Activated T-cell treated with anti-CD3 and anti-CD28 coated beads, Interleukin-2, amount 50 U/mL, for 1 hour (primary cell): ENCODE measurements around the gene CREBZF.
"Not testable (repeated sequence)": the region's sequence is repeated elsewhere in the genome, so short reads cannot be mapped to it uniquely, and the experiment has no call there.

ENCODE experiments used
- DNase-seq: peaks from one replicate; pipeline ENCODE4 v3.0.0-alpha.2; 2020

The CREBZF gene

GRCh38 chr11:85670949-85671663 is 6.2 kb upstream of the CREBZF start:
- DNase-seq, result not testable (repeated sequence)

GRCh38 chr11:85668157-85668556 is 3.2 kb upstream of the CREBZF start:
- no peak for DNase-seq

- DNase-seq, result no peak
Observed at GRCh38 chr11:85666687-85667086, 1.8 kb upstream of the CREBZF start.

- no peak for DNase-seq
Observed at GRCh38 chr11:85665733-85666132, 804 bp upstream of the CREBZF start.

GRCh38 chr11:85663753-85664614 is 945 bp downstream of the CREBZF start:
- DNase-seq, result peak; percentile 90

GRCh38 chr11:85663080-85663752 is 1.7 kb downstream of the CREBZF start:
- no peak for DNase-seq

- DNase-seq, result no peak
Observed at GRCh38 chr11:85661972-85662664, 2.8 kb downstream of the CREBZF start.

GRCh38 chr11:85658180-85658579 is 6.7 kb downstream of the CREBZF start:
- no peak for DNase-seq

GRCh38 chr11:85656777-85657176 is 8.2 kb downstream of the CREBZF start:
- DNase-seq, result no peak

- not testable (repeated sequence) for DNase-seq
Observed at GRCh38 chr11:85654343-85654742, 10.6 kb downstream of the CREBZF start.

- no peak for DNase-seq
Observed at GRCh38 chr11:85652786-85653447, 12.0 kb downstream of the CREBZF start.

- DNase-seq, result no peak
Observed at GRCh38 chr11:85651118-85651517, 13.8 kb downstream of the CREBZF start.

- DNase-seq, result peak; percentile 90
Observed at GRCh38 chr11:85647604-85648299, 17.2 kb downstream of the CREBZF start, which contains the start of gene TMEM126A. TSS of gene TMEM126A (plus strand) at chr11:85647967. CDS start at chr11:85650256, 2,289 bp downstream.

GRCh38 chr11:85647078-85647477 is 17.9 kb downstream of the CREBZF start:
- DNase-seq, result no peak

- no peak for DNase-seq
Observed at GRCh38 chr11:85643191-85643614, 21.7 kb downstream of the CREBZF start.

- DNase-seq, result no peak
Observed at GRCh38 chr11:85634747-85635146, 30.2 kb downstream of the CREBZF start.

GRCh38 chr11:85628771-85629341 is 36.1 kb downstream of the CREBZF start:
- DNase-seq, result no peak

GRCh38 chr11:85627998-85628770 is 36.7 kb downstream of the CREBZF start, which contains the start of gene TMEM126B:
TSS of gene TMEM126B (plus strand) at chr11:85628593. CDS start at chr11:85628608, 15 bp downstream.
- DNase-seq, result peak; percentile 94

GRCh38 chr11:85627332-85627997 is 37.5 kb downstream of the CREBZF start, which contains the start of gene DLG2:
TSS of gene DLG2 (minus strand) at chr11:85627344.
- peak; percentile 21 for DNase-seq
